ENCODE data around the gene PCSK2. TPM values are rescaled to one million over a fixed set of nuclear protein-coding genes. Genes with fewer than 3 reads are reported as not detected.

Gene PCSK2
- total and polyA plus RNA-seq, 8 donors: 5.4 to 51.0 (median 9.3) TPM

- no peak overlapping the region for H3K27ac ChIP-seq
- 44 to 50% methylated on average over 2 of the region's 2 CpGs for WGBS, 2 donors
- peaks cover 0 to 20% (median 0%) of the 10 kb centered on the region in 4 donors for H3K27me3 ChIP-seq
- intact Hi-C loops (cut with DNase I): no loop called here
- ATAC-seq: no peak
- FAIRE-seq: no peak
- DNase-seq: no peak
- H3K4me1 ChIP-seq: no peaks in the 10 kb centered on the region
- H3K4me3 ChIP-seq: no peak overlapping the region
- H3K9me3 ChIP-seq: no peaks in the 10 kb centered on the region
- no peak for TF ChIP-seq CTCF (IDR thresholded peaks at IDR 0.05)
- no peaks in the 10 kb centered on the region for H3K36me3 ChIP-seq
Measured at GRCh38 chr20:17197041-17197440, 29.8 kb upstream of the PCSK2 start.

GRCh38 chr20:17202030-17202429 lies 24.8 kb upstream of the PCSK2 start:
- FAIRE-seq (no peak), ATAC-seq (no peak), DNase-seq (no peak)
- Histone ChIP-seq H3K9me3 (no peaks in the 10 kb centered on the region), H3K27ac (no peak overlapping the region), H3K27me3 (peaks cover 0 to 20% (median 0%) of the 10 kb centered on the region in 4 donors), H3K4me1 (no peaks in the 10 kb centered on the region), H3K4me3 (no peak overlapping the region), H3K36me3 (no peaks in the 10 kb centered on the region)
- intact Hi-C loops (cut with DNase I): no loop called here
- WGBS, 2 donors: 55 to 61% methylated on average over 2 of the region's 2 CpGs
- no peak for TF ChIP-seq CTCF (IDR thresholded peaks at IDR 0.05)

DNA sequence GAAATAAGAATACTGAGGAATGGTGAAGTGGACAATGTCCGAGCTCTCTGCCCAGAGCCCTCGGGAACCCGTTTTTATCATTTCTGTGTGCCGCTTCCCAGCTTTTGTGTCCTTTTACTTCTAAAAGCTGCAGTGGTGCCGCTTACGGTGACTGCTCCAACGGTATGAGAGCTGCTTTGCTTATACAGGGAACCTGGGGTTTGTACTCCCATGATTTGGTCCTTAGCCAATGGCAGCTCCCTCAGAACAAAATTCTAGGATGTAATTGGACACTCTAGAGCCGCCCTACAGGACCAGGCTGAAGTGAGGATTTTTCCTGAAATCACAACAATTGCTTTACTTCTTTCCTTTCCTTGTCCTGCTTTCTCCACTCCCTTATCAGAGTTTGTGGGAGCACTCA lies 24.2 kb upstream of the PCSK2 start:
- no peak overlapping the region for H3K4me3 ChIP-seq
- no peaks in the 10 kb centered on the region for H3K36me3 ChIP-seq
- H3K27me3 ChIP-seq: peaks cover 0 to 20% (median 0%) of the 10 kb centered on the region in 4 donors
- DNase-seq (no peak), FAIRE-seq (no peak), ATAC-seq (peak in 3 of 4 donors; percentile 16 to 50 (median 29))
- intact Hi-C loops (cut with DNase I): no loop called here
- H3K9me3 ChIP-seq: no peaks in the 10 kb centered on the region
- no peaks in the 10 kb centered on the region for H3K4me1 ChIP-seq
- no peak for TF ChIP-seq CTCF (IDR thresholded peaks at IDR 0.05)
- WGBS, 2 donors: 9% methylated on average over 8 of the region's 8 CpGs
- no peak overlapping the region for H3K27ac ChIP-seq

DNA sequence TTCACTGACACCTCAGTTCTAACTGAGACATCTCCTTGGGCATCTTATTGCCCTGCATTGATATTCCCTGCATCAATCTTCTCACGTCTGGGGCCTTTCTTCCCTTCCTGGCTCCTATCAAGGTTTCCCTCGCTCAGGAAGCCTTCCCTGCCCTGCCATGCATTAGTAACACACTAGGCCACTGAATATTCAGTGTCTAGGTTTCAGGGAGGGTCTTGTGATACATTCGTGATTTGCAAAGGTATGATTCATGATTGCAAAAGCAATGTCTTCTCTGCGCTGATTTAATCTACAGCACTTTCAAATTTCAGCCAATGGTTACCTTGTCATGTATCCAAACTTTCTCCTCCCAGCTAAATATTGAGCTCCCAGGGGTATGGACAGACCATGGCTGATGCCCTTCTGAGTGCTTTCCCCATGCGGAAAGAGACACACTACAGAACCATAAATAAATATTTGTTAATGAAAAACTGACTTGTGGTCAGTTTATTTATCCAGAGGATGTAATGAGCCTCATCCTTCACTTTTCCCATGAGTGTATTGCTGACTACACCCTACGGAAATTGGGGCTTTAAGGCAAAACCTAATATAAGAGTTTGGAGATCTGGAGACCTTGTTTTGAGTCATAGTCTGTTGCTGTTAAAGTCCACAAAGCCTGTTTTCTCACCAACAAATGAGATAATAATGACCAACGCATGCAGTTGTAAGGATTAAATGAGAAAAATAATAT lies 21.6 kb upstream of the PCSK2 start:
- Histone ChIP-seq H3K27ac (no peak overlapping the region), H3K4me3 (no peak overlapping the region), H3K9me3 (no peaks in the 10 kb centered on the region), H3K4me1 (no peaks in the 10 kb centered on the region), H3K27me3 (peaks cover 0 to 13% (median 0%) of the 10 kb centered on the region in 4 donors), H3K36me3 (no peaks in the 10 kb centered on the region)
- DNase-seq (no peak), FAIRE-seq (no peak), ATAC-seq (no peak)
- 63 to 75% methylated on average over 7 of the region's 7 CpGs for WGBS, 2 donors
- intact Hi-C loops (cut with DNase I): no loop called here
- no peak for TF ChIP-seq CTCF (IDR thresholded peaks at IDR 0.05)

DNA sequence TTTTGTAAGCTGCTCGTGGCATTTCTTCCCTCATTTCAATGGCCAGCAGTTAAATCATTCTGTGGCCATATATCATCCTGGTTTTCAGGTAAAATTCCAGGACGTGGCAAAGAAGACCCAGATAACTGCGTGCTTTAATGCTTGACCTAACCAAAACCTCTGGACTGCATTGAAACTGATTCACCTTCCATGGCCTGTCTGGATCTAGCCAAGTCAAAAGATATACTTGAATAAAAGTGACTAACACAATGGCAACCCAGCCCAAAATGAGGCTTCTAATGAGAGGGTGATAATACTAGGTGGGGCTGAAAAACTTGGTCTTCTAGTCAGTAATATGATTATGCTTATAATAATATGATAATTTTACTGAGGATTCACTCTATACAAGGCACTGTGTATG lies 16.5 kb upstream of the PCSK2 start:
- ATAC-seq (no peak), DNase-seq (no peak), FAIRE-seq (no peak)
- Histone ChIP-seq H3K4me1 (no peaks in the 10 kb centered on the region), H3K9me3 (no peaks in the 10 kb centered on the region), H3K27me3 (no peaks in the 10 kb centered on the region), H3K27ac (no peak overlapping the region), H3K36me3 (no peaks in the 10 kb centered on the region), H3K4me3 (no peak overlapping the region)
- 43 to 53% methylated on average over 3 of the region's 3 CpGs for WGBS, 2 donors
- no peak for TF ChIP-seq CTCF (IDR thresholded peaks at IDR 0.05)
- intact Hi-C loops (cut with DNase I): no loop called here
